K562 (cell line): ENCODE results near the gene SCARF2. TPM values are rescaled to one million over a fixed set of nuclear protein-coding genes. Genes with fewer than 3 reads are reported as not detected.

Source experiments
- AFF4 ChIP-seq: sonication (generic); formaldehyde crosslinking; IDR thresholded peaks from 2 replicates; pipeline ENCODE4 v1.8.0; 2023; ENCODE audit warnings: mild to moderate bottlenecking, missing genetic modification reagents
- ATF3 ChIP-seq, 2 experiments: fragments of 450-650 bp in 1 of 2; sonication (generic) in 1 of 2; formaldehyde crosslinking in 1 of 2; IDR thresholded peaks in 1 of 2; conservative IDR thresholded peaks in 1 of 2; 2 replicates each; pipeline versions ENCODE4 v1.6.1 to v1.8.1; 2016 to 2023; ENCODE audit warnings: mild to moderate bottlenecking in 2 of 2, moderate library complexity in 2 of 2, inconsistent platforms in 1 of 2, missing genetic modification reagents in 1 of 2
- KLF10 ChIP-seq: fragments of 250-450 bp; sonication (Bioruptor Pico); IDR thresholded peaks from 2 replicates; pipeline ENCODE4 v1.6.1; 2021; ENCODE audit warnings: matching md5 sums
- RAD51 ChIP-seq: fragments of 450-650 bp; IDR thresholded peaks from 2 replicates; pipeline ENCODE4 v1.7.1; 2016; ENCODE audit warnings: low read depth, mild to moderate bottlenecking, borderline replicate concordance
- ZNF133 ChIP-seq: fragments of 250-450 bp; sonication (Bioruptor Pico); IDR thresholded peaks from 2 replicates; pipeline ENCODE4 v1.4.0; 2020; ENCODE audit warnings: mild to moderate bottlenecking
- ZNF407 ChIP-seq: fragments of 450-650 bp; IDR thresholded peaks from 2 replicates; pipeline ENCODE4 v1.6.1; 2016; ENCODE audit warnings: low read depth
- ZNF518B ChIP-seq: fragments of 250-450 bp; sonication (Bioruptor Pico); IDR thresholded peaks from 2 replicates; pipeline ENCODE4 v1.5.0; 2021; ENCODE audit warnings: mild to moderate bottlenecking, moderate library complexity
- ZNF778 ChIP-seq: fragments of 450-650 bp; formaldehyde crosslinking; IDR thresholded peaks from 2 replicates; pipeline ENCODE4 v1.4.0; 2020; ENCODE audit warnings: mild to moderate bottlenecking, moderate library complexity
- ZZZ3 ChIP-seq: fragments of 450-650 bp; IDR thresholded peaks from 2 replicates; pipeline ENCODE4 v1.6.1; 2016; ENCODE audit warnings: antibody characterized with exemption, mild to moderate bottlenecking, moderate library complexity
- polyA plus RNA-seq, 8 experiments: library from polyadenylated mRNA; depleted of rRNA in 4 of 8; stranded (reverse) in 5 of 8; unstranded in 3 of 8; fragments of >200 nt; fragmentation: Nextera tagmentation in 2 of 8; fragmentation: Illumina TruSeq in 1 of 8; extraction: Ambion mirVana in 2 of 8; extraction: Trizol in 1 of 8; gene quantifications; 2 replicates each; pipeline versions ENCODE4 v1.2.1 to v1.2.3, GENCODE V29; 2011 to 2014; ENCODE audit warnings: inconsistent platforms in 1 of 8, missing spikeins in 1 of 8
- total RNA-seq, 7 experiments: library from RNA; depleted of rRNA in 6 of 7; stranded (reverse); fragments of >200 nt in 6 of 7; fragmentation: Illumina TruSeq in 2 of 7; extraction: Trizol in 2 of 7; gene quantifications; 2 replicates each; pipeline versions ENCODE4 v1.2.1 to v1.2.3, GENCODE V29; 2011 to 2021; ENCODE audit warnings: low replicate concordance in 1 of 7

The SCARF2 gene
- total and polyA plus RNA-seq, 9 of the 15 experiments (the other 6 are each of a cell fraction or from before 2014, with no cell fraction given) = 0.06 to 0.32 (median 0.21) TPM; not detected in 5

GRCh38 chr22:20393705-20394476 is 43.7 kb downstream of the SCARF2 start, which contains the start of gene ZNF74 (continued):
- TF ChIP-seq ZNF518B (CRISPR knock-in tag) (no peak), AFF4 (no peak), RAD51 (no peak), ZZZ3 (no peak), KLF10 (CRISPR knock-in tag) (no peak), ZNF407 (no peak), ATF3 (IDR thresholded peaks at IDR 0.05) (no peak), ATF3 (CRISPR knock-in tag; conservative IDR thresholded peaks at IDR 0.05) (peak; percentile 82), ZNF133 (CRISPR knock-in tag) (no peak), ZNF778 (no peak)
